Smooth muscle cell (in vitro differentiated cells): ENCODE measurements around the gene TRIM31. TPM values are rescaled to one million over a fixed set of nuclear protein-coding genes. Genes with fewer than 3 reads are reported as not detected.

Experiments
- DNase-seq: peaks from one replicate; lab custom pipeline; 2025; ENCODE audit not compliant: unreplicated experiment; lab: John Stamatoyannopoulos, UW
- H2AFZ ChIP-seq: fragments of 200-600 bp; sonication (generic); 2 replicates; pipeline ENCODE4 v1.6.0; 2016; ENCODE audit warnings: antibody characterized with exemption, low read depth, mild to moderate bottlenecking
- H3F3A ChIP-seq: fragments of 200-600 bp; sonication (generic); 2 replicates; pipeline ENCODE4 v1.6.0; 2017; ENCODE audit warnings: antibody characterized with exemption, low read depth
- H3K27ac ChIP-seq: fragments of 200-600 bp; sonication (generic); 2 replicates; pipeline ENCODE4 v1.5.1; 2016; ENCODE audit warnings: low read depth, mild to moderate bottlenecking
- H3K27me3 ChIP-seq: fragments of 200-600 bp; sonication (generic); 2 replicates; pipeline ENCODE4 v1.6.1; 2016; ENCODE audit warnings: low read depth, mild to moderate bottlenecking
- H3K36me3 ChIP-seq: fragments of 200-600 bp; sonication (generic); 2 replicates; pipeline ENCODE4 v1.5.1; 2016; ENCODE audit warnings: low read depth
- H3K4me1 ChIP-seq: fragments of 200-600 bp; sonication (generic); 2 replicates; pipeline ENCODE4 v1.5.1; 2016; ENCODE audit warnings: low read depth
- H3K4me2 ChIP-seq: fragments of 200-600 bp; sonication (generic); 2 replicates; pipeline ENCODE4 v1.6.0; 2016; ENCODE audit warnings: mild to moderate bottlenecking
- H3K4me3 ChIP-seq: fragments of 200-600 bp; sonication (generic); 2 replicates; pipeline ENCODE4 v1.5.1; 2016; ENCODE audit warnings: mild to moderate bottlenecking
- H3K79me2 ChIP-seq: fragments of 200-600 bp; sonication (generic); 2 replicates; pipeline ENCODE4 v1.6.0; 2016; ENCODE audit warnings: low read depth, mild to moderate bottlenecking
- H3K9ac ChIP-seq: fragments of 200-600 bp; sonication (generic); 2 replicates; pipeline ENCODE4 v1.6.0; 2016; ENCODE audit warnings: low read depth
- H3K9me3 ChIP-seq: fragments of 200-600 bp; sonication (generic); replicated peaks from 2 replicates; pipeline ENCODE4 v1.5.1; 2016; ENCODE audit warnings: low read depth
- H4K20me1 ChIP-seq: fragments of 200-600 bp; sonication (generic); 2 replicates; pipeline ENCODE4 v1.6.0; 2016; ENCODE audit warnings: low read depth
- CTCF ChIP-seq: fragments of 200-600 bp; sonication (generic); IDR thresholded peaks from 2 replicates; pipeline ENCODE4 v1.5.1; 2017; ENCODE audit warnings: borderline replicate concordance, mild to moderate bottlenecking, antibody characterized with exemption; ENCODE audit not compliant: insufficient read depth, poor library complexity, severe bottlenecking
- WGBS: methylation state at CpG from one replicate; pipeline ENCODE4 v1.1.7; 2016; ENCODE audit warnings: low lambda C conversion rate; 5-methylcytosine and 5-hydroxymethylcytosine counted together
- polyA plus RNA-seq: library from polyadenylated mRNA; unstranded; fragments of >200 nt; fragmentation: Nextera tagmentation; extraction: Ambion mirVana; gene quantifications from 2 replicates; pipeline ENCODE4 v1.2.1, GENCODE V29; 2016
- total RNA-seq: library from RNA; depleted of rRNA; stranded (reverse); fragments of >200 nt; gene quantifications from 2 replicates; pipeline ENCODE4 v1.2.3, GENCODE V29; 2014

The TRIM31 gene
- total and polyA plus RNA-seq, 2 experiments from 2014 or later = 0.18 TPM; not detected in 1

DNA sequence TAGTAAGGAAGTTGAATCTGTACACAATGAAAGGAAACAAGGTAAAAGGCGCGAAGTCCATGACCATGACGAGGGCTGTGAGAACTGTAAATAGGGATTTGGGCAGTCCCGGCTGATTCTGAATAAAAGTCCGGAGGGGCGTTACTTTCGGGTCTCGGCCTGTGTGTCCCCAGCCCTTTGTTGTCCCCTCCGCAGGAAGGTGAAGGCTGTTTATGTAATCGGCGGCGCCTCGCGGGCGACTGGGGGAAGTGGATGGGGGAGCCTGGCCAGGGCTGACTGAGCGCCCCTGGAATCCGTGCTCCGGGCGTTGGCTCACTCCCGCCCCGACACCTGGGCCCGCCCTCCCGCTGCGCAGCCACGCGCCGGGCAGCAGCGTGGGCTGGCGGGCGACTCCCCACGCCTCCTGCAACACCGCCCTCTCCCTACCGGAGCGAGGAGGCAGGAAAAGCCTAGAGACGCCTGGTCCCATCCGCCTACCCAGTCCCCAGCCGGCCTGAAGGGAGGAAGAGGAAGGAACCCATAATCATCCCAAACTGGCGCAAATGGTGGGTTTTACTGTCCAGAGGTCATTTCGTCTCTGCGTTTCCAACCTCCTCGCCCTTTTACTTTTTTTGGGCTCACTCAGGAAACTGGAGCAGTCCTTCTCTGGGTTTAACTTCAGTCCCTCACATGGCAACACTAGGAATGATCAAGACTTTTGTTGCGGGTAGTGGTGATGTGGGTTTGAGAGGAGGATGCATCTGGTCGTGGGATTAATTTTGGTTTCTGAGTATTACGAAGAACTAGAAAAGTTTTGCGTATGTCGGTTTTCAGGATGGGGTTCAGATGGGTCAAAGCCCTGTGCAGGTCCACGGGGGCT is 12.1 kb downstream of the TRIM31 start:
- no peak for DNase-seq
- Histone ChIP-seq H3K4me3 (peak overlapping the region; percentile 51), H4K20me1 (no peaks in the 10 kb centered on the region), H2AFZ (peak overlapping the region; percentile 31), H3K9ac (no peak overlapping the region), H3K79me2 (no peaks in the 10 kb centered on the region), H3F3A (no peaks in the 10 kb centered on the region), H3K4me2 (peak overlapping the region; percentile 85), H3K27ac (no peak overlapping the region), H3K27me3 (peaks cover 81% of the 10 kb centered on the region), H3K36me3 (no peaks in the 10 kb centered on the region), H3K4me1 (peaks cover 17% of the 10 kb centered on the region), H3K9me3 (no peaks in the 10 kb centered on the region)
- 9% methylated on average over 38 of the region's 47 CpGs for WGBS
- no peak for TF ChIP-seq CTCF

GRCh38 chr6:30100154-30100553 is 12.7 kb downstream of the TRIM31 start:
- Histone ChIP-seq H2AFZ (no peak overlapping the region), H3K79me2 (no peaks in the 10 kb centered on the region), H3K27ac (no peak overlapping the region), H3K36me3 (no peaks in the 10 kb centered on the region), H3K9me3 (no peaks in the 10 kb centered on the region), H3K9ac (no peak overlapping the region), H3K4me3 (peak overlapping the region; percentile 51), H3K27me3 (peaks cover 81% of the 10 kb centered on the region), H4K20me1 (no peaks in the 10 kb centered on the region), H3K4me1 (peaks cover 17% of the 10 kb centered on the region), H3F3A (no peaks in the 10 kb centered on the region), H3K4me2 (peak overlapping the region; percentile 85)
- WGBS = 36% methylated on average over 8 of the region's 8 CpGs
- no peak for DNase-seq
- no peak for TF ChIP-seq CTCF

- DNase-seq = no peak
- Histone ChIP-seq H3K4me3 (no peak overlapping the region), H3K79me2 (no peaks in the 10 kb centered on the region), H3K4me1 (peaks cover 12% of the 10 kb centered on the region), H3K9me3 (no peaks in the 10 kb centered on the region), H4K20me1 (no peaks in the 10 kb centered on the region), H3K9ac (no peak overlapping the region), H3K4me2 (no peak overlapping the region), H3K27me3 (peaks cover 78% of the 10 kb centered on the region), H2AFZ (no peak overlapping the region), H3K27ac (no peak overlapping the region), H3F3A (no peaks in the 10 kb centered on the region), H3K36me3 (no peaks in the 10 kb centered on the region)
- TF ChIP-seq CTCF = no peak
- WGBS = 62% methylated on average over 4 of the region's 4 CpGs
Observed at GRCh38 chr6:30097902-30098768, 14.8 kb downstream of the TRIM31 start.
